H1 (cell line): Measurements from ENCODE around the gene DESI1. TPM values are rescaled to one million over a fixed set of nuclear protein-coding genes. Genes with fewer than 3 reads are reported as not detected.

ENCODE experiments used
- CTCF ChIA-PET: fragments of 300-600 bp; sonication (Branson Sonifier 250); formaldehyde crosslinking; loops from one replicate; lab custom pipeline; 2021; ENCODE audit not compliant: partially characterized antibody; lab: Charles Lee
- POLR2A ChIA-PET: fragments of 300-600 bp; sonication (Branson Sonifier 250); formaldehyde crosslinking; loops from one replicate; lab custom pipeline; 2021; ENCODE audit warnings: inconsistent platforms; ENCODE audit not compliant: partially characterized antibody; lab: Charles Lee
- DNase-seq, 2 experiments: peaks; one replicate each; pipeline versions ENCODE4 v3.0.0 to v3.0.0-alpha.2; 2010 to 2022; ENCODE audit warnings: low spot score in 2 of 2, low read depth in 1 of 2, mixed read lengths in 1 of 2
- FAIRE-seq: peaks from 2 replicates; lab custom pipeline; 2011; peaks lifted over from hg19 to GRCh38; lab: Jason Lieb, UNC
- H2AFZ ChIP-seq: 2 replicates; pipeline ENCODE4 v1.8.1; 2012; ENCODE audit warnings: low read length, inconsistent platforms
- H2AK5ac ChIP-seq: 2 replicates; pipeline ENCODE4 v1.6.1; 2013; ENCODE audit warnings: low read depth, low read length
- H2BK120ac ChIP-seq: replicated peaks from 2 replicates; pipeline ENCODE3; 2013; ENCODE audit warnings: low read depth, low read length, inconsistent platforms
- H2BK12ac ChIP-seq: 2 replicates; pipeline ENCODE4 v1.6.1; 2013; ENCODE audit warnings: low read depth, low read length
- H2BK15ac ChIP-seq: 2 replicates; pipeline ENCODE4 v1.6.1; 2013; ENCODE audit warnings: low read length
- H2BK20ac ChIP-seq: 2 replicates; pipeline ENCODE4 v1.6.1; 2013; ENCODE audit warnings: low read length
- H2BK5ac ChIP-seq: 2 replicates; pipeline ENCODE4 v1.6.1; 2013; ENCODE audit warnings: low read depth, low read length
- H3K14ac ChIP-seq: 2 replicates; pipeline ENCODE4 v1.6.1; 2013; ENCODE audit warnings: inconsistent platforms; ENCODE audit not compliant: insufficient read length
- H3K18ac ChIP-seq: 2 replicates; pipeline ENCODE4 v1.6.1; 2013; ENCODE audit warnings: low read length; ENCODE audit errors: extremely low read depth
- H3K23ac ChIP-seq: 2 replicates; pipeline ENCODE4 v1.6.1; 2013; ENCODE audit warnings: inconsistent platforms; ENCODE audit not compliant: insufficient read length
- H3K23me2 ChIP-seq: 2 replicates; pipeline ENCODE4 v1.6.1; 2013; ENCODE audit warnings: low read depth, low read length
- H3K27ac ChIP-seq: 2 replicates; pipeline ENCODE4 v1.6.1; 2011; ENCODE audit warnings: low read depth, low read length, inconsistent platforms
- H3K27me3 ChIP-seq, 4 experiments: replicated peaks in 1 of 4; 1 replicate in 1 of 4; 2 replicates in 3 of 4; pipeline versions ENCODE4 v1.6.1 to v1.8.1; 2011 to 2013; ENCODE audit warnings: low read length in 3 of 4, mild to moderate bottlenecking in 3 of 4, inconsistent platforms in 2 of 4, mixed read lengths in 2 of 4, moderate library complexity in 1 of 4; ENCODE audit not compliant: control insufficient read depth in 3 of 4, insufficient read depth in 3 of 4; ENCODE audit errors: extremely low read depth in 1 of 4
- H3K36me3 ChIP-seq, 4 experiments: 2 replicates each; pipeline versions ENCODE4 v1.6.1 to v1.8.1; 2011 to 2013; ENCODE audit warnings: mild to moderate bottlenecking in 4 of 4, low read length in 3 of 4, moderate library complexity in 2 of 4, control low read depth in 1 of 4, inconsistent platforms in 1 of 4; ENCODE audit not compliant: insufficient read depth in 4 of 4, control insufficient read depth in 2 of 4
- H3K4ac ChIP-seq: replicated peaks from 2 replicates; pipeline ENCODE3; 2013; ENCODE audit warnings: low read length, low read depth, mixed read lengths, inconsistent platforms; ENCODE audit not compliant: insufficient read length
- H3K4me1 ChIP-seq, 4 experiments: replicated peaks in 1 of 4; 1 replicate in 1 of 4; 2 replicates in 3 of 4; pipeline versions ENCODE4 v1.6.1 to v1.8.1; 2011 to 2013; ENCODE audit warnings: low read length in 3 of 4, inconsistent platforms in 2 of 4, mixed read lengths in 1 of 4; ENCODE audit not compliant: insufficient read depth in 4 of 4, control insufficient read depth in 3 of 4
- H3K4me2 ChIP-seq, 2 experiments: 2 replicates each; pipeline versions ENCODE4 v1.6.1 to v1.8.1; 2011 to 2013; ENCODE audit warnings: low read depth in 2 of 2, low read length in 2 of 2, control low read depth in 1 of 2, inconsistent platforms in 1 of 2, mild to moderate bottlenecking in 1 of 2; ENCODE audit not compliant: insufficient read depth in 1 of 2
- H3K4me3 ChIP-seq, 4 experiments: fragments of 200-600, 300-600 bp in 1 of 4; sonication (generic), shearing (Covaris generic), sonication (Bioruptor Twin) in 1 of 4; 2 replicates each; pipeline versions ENCODE4 v1.5.1 to v1.8.1; 2011 to 2016; ENCODE audit warnings: low read length in 4 of 4, low read depth in 3 of 4, control low read depth in 2 of 4, inconsistent platforms in 2 of 4, mild to moderate bottlenecking in 2 of 4, mixed read lengths in 1 of 4, moderate library complexity in 1 of 4; ENCODE audit not compliant: insufficient read depth in 2 of 4; ENCODE audit errors: extremely low read depth in 1 of 4
- H3K56ac ChIP-seq: replicated peaks from 2 replicates; pipeline ENCODE3; 2013; ENCODE audit warnings: low read depth, mild to moderate bottlenecking, mixed read lengths, low read length, inconsistent platforms; ENCODE audit not compliant: insufficient read length
- H3K79me1 ChIP-seq: 2 replicates; pipeline ENCODE4 v1.6.1; 2013; ENCODE audit warnings: low read depth, low read length, control low read depth
- H3K79me2 ChIP-seq, 2 experiments: 2 replicates each; pipeline versions ENCODE4 v1.6.1 to v1.8.1; 2012 to 2013; ENCODE audit warnings: low read length in 2 of 2, mild to moderate bottlenecking in 2 of 2, inconsistent platforms in 1 of 2; ENCODE audit not compliant: insufficient read depth in 2 of 2, control insufficient read depth in 1 of 2
- H3K9ac ChIP-seq, 4 experiments: replicated peaks in 1 of 4; 1 replicate in 1 of 4; 2 replicates in 3 of 4; pipeline versions ENCODE4 v1.6.1 to v1.8.1; 2011 to 2013; ENCODE audit warnings: low read depth in 3 of 4, low read length in 3 of 4, control low read depth in 2 of 4, mild to moderate bottlenecking in 2 of 4, moderate library complexity in 2 of 4, inconsistent platforms in 1 of 4; ENCODE audit errors: extremely low read depth in 1 of 4
- H3K9me3 ChIP-seq, 2 experiments: 2 replicates each; pipeline versions ENCODE4 v1.6.1 to v1.8.1; 2012 to 2013; ENCODE audit warnings: mild to moderate bottlenecking in 2 of 2, moderate library complexity in 2 of 2, control low read depth in 1 of 2, inconsistent platforms in 1 of 2, low read depth in 1 of 2, low read length in 1 of 2, mixed read lengths in 1 of 2; ENCODE audit not compliant: insufficient read depth in 2 of 2
- H4K20me1 ChIP-seq, 2 experiments: replicated peaks in 1 of 2; 2 replicates each; pipeline versions ENCODE3 to v1.8.1; 2011 to 2013; ENCODE audit warnings: inconsistent platforms in 2 of 2, low read length in 2 of 2, mild to moderate bottlenecking in 1 of 2; ENCODE audit not compliant: insufficient read depth in 2 of 2, control insufficient read depth in 1 of 2
- H4K5ac ChIP-seq: 2 replicates; pipeline ENCODE4 v1.6.1; 2013; ENCODE audit warnings: low read length, low read depth, mixed read lengths, inconsistent platforms; ENCODE audit not compliant: insufficient read length
- H4K8ac ChIP-seq: 2 replicates; pipeline ENCODE4 v1.8.0; 2013; ENCODE audit warnings: mild to moderate bottlenecking, moderate library complexity, low read length, inconsistent platforms; ENCODE audit not compliant: insufficient read depth; ENCODE audit errors: extremely low read depth
- H4K91ac ChIP-seq: replicated peaks from 2 replicates; pipeline ENCODE3; 2013; ENCODE audit warnings: low read length, mixed read lengths, inconsistent platforms; ENCODE audit not compliant: insufficient read length
- BRCA1 ChIP-seq: IDR thresholded peaks from 2 replicates; pipeline ENCODE4 v1.6.1; 2012; ENCODE audit warnings: low read depth, low read length, improper control_type of control experiment
- CBX5 ChIP-seq: fragments of 300-800, 300-1000 bp; sonication (generic); IDR thresholded peaks from 2 replicates; pipeline ENCODE4 v1.7.1; 2016; ENCODE audit warnings: antibody characterized with exemption, low read length, low read depth
- CHD1 ChIP-seq: IDR thresholded peaks from 2 replicates; pipeline ENCODE4 v1.6.1; 2012; ENCODE audit warnings: low read depth, low read length, improper control_type of control experiment
- EGR1 ChIP-seq: IDR thresholded peaks from 2 replicates; pipeline ENCODE4 v1.6.1; 2011; ENCODE audit warnings: low read depth, low read length, borderline replicate concordance
- EP300 ChIP-seq, 2 experiments: IDR thresholded peaks; 1 replicate in 1 of 2; 2 replicates in 1 of 2; pipeline ENCODE4 v1.6.1; 2011 to 2012; ENCODE audit warnings: low read depth in 2 of 2, low read length in 2 of 2, mild to moderate bottlenecking in 2 of 2, borderline replicate concordance in 1 of 2, inconsistent platforms in 1 of 2, moderate library complexity in 1 of 2
- POLR2AphosphoS5 ChIP-seq: IDR thresholded peaks from 2 replicates; pipeline ENCODE4 v1.6.1; 2011; ENCODE audit warnings: low read depth, low read length
- TAF7 ChIP-seq: optimal IDR thresholded peaks from 2 replicates; pipeline ENCODE3; 2011; ENCODE audit warnings: low read depth, mild to moderate bottlenecking, inconsistent platforms, low read length, moderate library complexity, borderline replicate concordance
- WGBS, 2 experiments: shearing (Covaris generic) in 1 of 2; methylation state at CpG; one replicate each; pipeline versions ENCODE4 v1.1.6 to v1.1.7; 2013 to 2015; ENCODE audit warnings: low lambda C conversion rate in 2 of 2, mixed read lengths in 2 of 2, inconsistent platforms in 1 of 2, low coverage in 1 of 2, missing lambda C conversion rate in 1 of 2; ENCODE audit not compliant: insufficient replicate concordance in 2 of 2, insufficient coverage in 1 of 2, insufficient read length in 1 of 2; ENCODE audit errors: extremely low coverage in 1 of 2, missing lambda C conversion rate in 1 of 2; 5-methylcytosine and 5-hydroxymethylcytosine counted together
- long read RNA-seq, 2 experiments: library from RNA in 1 of 2; library from capped mRNA in 1 of 2; stranded (forward); transcript quantifications; one replicate each; pipeline ENCODE4 v2.0.0, GENCODE V29; 2021; ENCODE audit warnings: inconsistent platforms in 1 of 2
- polyA minus RNA-seq, 3 experiments: library from RNA; depleted of rRNA, polyadenylated mRNA; stranded (reverse); fragments of >200 nt; gene quantifications; 1 replicate in 2 of 3; 2 replicates in 1 of 3; pipeline ENCODE4 v1.2.3, GENCODE V29; 2011
- polyA plus RNA-seq, 7 experiments: library from polyadenylated mRNA; depleted of rRNA in 3 of 7; stranded (reverse) in 5 of 7; unstranded in 2 of 7; fragments of >200 nt in 5 of 7; fragments of 200-250 nt in 2 of 7; gene quantifications; 1 replicate in 5 of 7; 2 replicates in 1 of 7; 4 replicates in 1 of 7; pipeline versions ENCODE4 v1.2.1 to v1.2.3, GENCODE V29; 2011 to 2013; ENCODE audit warnings: missing spikeins in 2 of 7, mixed read lengths in 2 of 7
- total RNA-seq: library from RNA; stranded (reverse); fragmentation: NEBNext Ultra II Directional; extraction: Animal tissue kit (Norgen Biotek cat#: 25700); gene quantifications from 2 replicates; pipeline ENCODE4 v1.2.1, GENCODE V29; 2021

DESI1 gene
- total RNA-seq (33.7 and 34.3 TPM in 2 replicates), polyA plus RNA-seq (2011; rRNA removed) (27.6 and 31.2 TPM in 2 replicates), polyA minus RNA-seq (2011; rRNA and poly(A)+ RNA removed) (46.3 and 52.8 TPM in 2 replicates)
- polyA plus RNA-seq (2011; cell fraction: cytosol; rRNA removed) = 26.4 TPM
- polyA plus RNA-seq (2011; cell fraction: nucleus; rRNA removed) = 46.5 TPM
- 23.6 to 27.4 TPM (median 25.6 TPM) in 4 replicates for polyA plus RNA-seq (2012, experiment 1 of 2)
- polyA plus RNA-seq (2012, experiment 2 of 2) = 32.8 TPM
- polyA plus RNA-seq (2013, experiment 1 of 2) = 26.8 TPM
- polyA plus RNA-seq (2013, experiment 2 of 2) = 26.7 TPM
- 19.9 TPM for polyA minus RNA-seq (2011; cell fraction: cytosol; rRNA and poly(A)+ RNA removed)
- polyA minus RNA-seq (2011; cell fraction: nucleus; rRNA and poly(A)+ RNA removed) = 27.0 TPM
- long read RNA-seq, experiment 1, transcript DESI1-201 (6 exons, 3,833 nt) = major isoform, 7 of 33 reads
- long read RNA-seq, experiment 1, partial matches to known transcripts = 1 of 33 reads
- long read RNA-seq, experiment 1, other reads (novel, unspliced or antisense) = 25 of 33 reads
- long read RNA-seq, experiment 2, partial matches to known transcripts = 3 of 4 reads
- long read RNA-seq, experiment 2, other reads (novel, unspliced or antisense) = 0 of 4 reads

GRCh38 chr22:41620589-41621098 lies at the start of gene DESI1:
Gene DESI1 (minus strand): TSS chr22:41621043. CDS start chr22:41620839, 204 bp downstream.
- no peaks in the 10 kb centered on the region for H3K27me3 ChIP-seq
- POLR2A ChIA-PET = interaction anchor here (0.6 to 12.0 kb wide), 26 partner anchors 8 to 284 kb away, joined by 3 to 157 read pairs (median 4); partner anchors contain the start of genes POLR3H, SREBF2, TEF and TOB2
- no peak within 1 kb of the TSS for H2BK15ac ChIP-seq
- H3K9ac ChIP-seq = peak within 1 kb of the TSS; percentile 91 to 100 (median 98)
- H3K4me1 ChIP-seq = peaks cover 0 to 11% (median 4%) of the 10 kb centered on the region in 4 experiments; a peak in 5 of 7 replicates
- H3K27ac ChIP-seq = peak within 1 kb of the TSS; percentile 98
- no peak for FAIRE-seq
- no peak within 1 kb of the TSS for H2BK120ac ChIP-seq
- peak within 1 kb of the TSS; percentile 91 to 96 for H3K4me2 ChIP-seq
- H3K23ac ChIP-seq = no peak within 1 kb of the TSS
- peak within 1 kb of the TSS; percentile 80 for H3K4ac ChIP-seq
- 1% methylated on average over 21 of the region's 40 CpGs; no CpG with 5 or more reads in 1 of the 2 experiments for WGBS, 2 experiments
- peaks cover 6% of the 10 kb centered on the region for H3K23me2 ChIP-seq
- peak within 1 kb of the TSS; percentile 90; the same call in 1 of the 2 replicates for H2BK12ac ChIP-seq
- peak within 1 kb of the TSS; percentile 98 for H4K5ac ChIP-seq
- peaks cover 4% of the 10 kb centered on the region for H3K79me1 ChIP-seq
- no peak for DNase-seq
- peaks cover 6 to 60% of the 10 kb centered on the region in 2 experiments for H3K79me2 ChIP-seq
- CTCF ChIA-PET = no interaction called here
- peak within 1 kb of the TSS; percentile 78 to 98 (median 96) for H3K4me3 ChIP-seq
- H4K91ac ChIP-seq = peak within 1 kb of the TSS; percentile 94
- peak within 1 kb of the TSS; percentile 88 for H3K56ac ChIP-seq
- H3K18ac ChIP-seq = peak within 1 kb of the TSS; percentile 98
- peaks cover 8 to 27% (median 16%) of the 10 kb centered on the region in 4 experiments for H3K36me3 ChIP-seq
- H3K14ac ChIP-seq = no peak within 1 kb of the TSS
- H4K8ac ChIP-seq = peak within 1 kb of the TSS; percentile 99; the same call in 1 of the 2 replicates
- H2AK5ac ChIP-seq = peak within 1 kb of the TSS; percentile 54; the same call in 1 of the 2 replicates
- H2BK5ac ChIP-seq = peak within 1 kb of the TSS; percentile 99
- no peak within 1 kb of the TSS for H2BK20ac ChIP-seq
- no peaks in the 10 kb centered on the region for H3K9me3 ChIP-seq
- peaks cover 0 to 4% of the 10 kb centered on the region in 2 experiments for H4K20me1 ChIP-seq
- 0 out of 2 replicates have a peak within 1 kb of the TSS, but pooled peaks have one; percentile 27 for H2AFZ ChIP-seq
- TF ChIP-seq BRCA1 = no peak
- no peak for TF ChIP-seq CHD1
- no peak for TF ChIP-seq EP300 (IDR thresholded peaks at IDR 0.05; ENCODE audit: borderline replicate concordance in 1 of 2, low read depth in 2 of 2, low read length in 2 of 2)
- TF ChIP-seq TAF7 = peak; percentile 68
- TF ChIP-seq CBX5 = no peak
- peak; percentile 43; the same call in 1 of the 2 replicates for TF ChIP-seq EGR1
- peak; percentile 8; the same call in 1 of the 2 replicates for TF ChIP-seq POLR2AphosphoS5
